ENCODE results near the gene SPEF1. TPM values are rescaled to one million over a fixed set of nuclear protein-coding genes. Genes with fewer than 3 reads are reported as not detected.

The SPEF1 gene
- total RNA-seq, 2 donors from 2014 or later = 0.14 TPM; not detected in 1

GRCh38 chr20:3739054-3739925 lies 42.0 kb downstream of the SPEF1 start:
- ATAC-seq = no peak
- no peak for DNase-seq
- intact Hi-C loops (cut with DNase I, micrococcal nuclease) = no loop called here

- DNase-seq (no peak), ATAC-seq (no peak)
- intact Hi-C loops (cut with DNase I, micrococcal nuclease) = no loop called here
Observed at GRCh38 chr20:3738111-3739053, 42.9 kb downstream of the SPEF1 start.

DNA sequence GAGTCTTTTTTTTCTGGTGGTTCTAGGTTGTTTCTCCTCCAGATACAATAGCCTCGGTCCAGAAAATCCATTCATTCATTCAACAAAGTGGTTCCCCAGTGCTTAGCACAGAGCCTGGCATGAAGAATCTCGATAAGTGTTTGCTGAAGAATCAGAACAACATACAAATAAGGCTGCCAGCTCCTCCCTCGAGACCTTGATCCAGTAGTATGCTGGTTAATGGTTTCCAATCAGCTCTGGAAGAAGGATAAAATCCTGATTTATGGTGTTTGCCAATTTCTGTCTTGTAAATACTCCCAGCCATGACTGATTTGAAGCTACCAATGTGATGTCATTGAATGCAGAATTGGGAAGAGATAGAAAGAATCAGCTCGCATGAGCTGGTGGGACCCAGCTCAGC lies 45.5 kb downstream of the SPEF1 start:
- intact Hi-C loops (cut with DNase I, micrococcal nuclease) = no loop called here
- ATAC-seq = peak; percentile 63
- no peak for DNase-seq

GRCh38 chr20:3734111-3734843 lies 47.0 kb downstream of the SPEF1 start:
- peak in 1 of 2 donors; percentile 66 for DNase-seq
- ATAC-seq = peak; percentile 79
- intact Hi-C loops (cut with DNase I, micrococcal nuclease) = no loop called here

- DNase-seq = peak in 1 of 2 donors; percentile 21
- intact Hi-C loops (cut with DNase I, micrococcal nuclease) = no loop called here
- no peak for ATAC-seq
Observed at GRCh38 chr20:3733119-3733995, 47.9 kb downstream of the SPEF1 start.

DNA sequence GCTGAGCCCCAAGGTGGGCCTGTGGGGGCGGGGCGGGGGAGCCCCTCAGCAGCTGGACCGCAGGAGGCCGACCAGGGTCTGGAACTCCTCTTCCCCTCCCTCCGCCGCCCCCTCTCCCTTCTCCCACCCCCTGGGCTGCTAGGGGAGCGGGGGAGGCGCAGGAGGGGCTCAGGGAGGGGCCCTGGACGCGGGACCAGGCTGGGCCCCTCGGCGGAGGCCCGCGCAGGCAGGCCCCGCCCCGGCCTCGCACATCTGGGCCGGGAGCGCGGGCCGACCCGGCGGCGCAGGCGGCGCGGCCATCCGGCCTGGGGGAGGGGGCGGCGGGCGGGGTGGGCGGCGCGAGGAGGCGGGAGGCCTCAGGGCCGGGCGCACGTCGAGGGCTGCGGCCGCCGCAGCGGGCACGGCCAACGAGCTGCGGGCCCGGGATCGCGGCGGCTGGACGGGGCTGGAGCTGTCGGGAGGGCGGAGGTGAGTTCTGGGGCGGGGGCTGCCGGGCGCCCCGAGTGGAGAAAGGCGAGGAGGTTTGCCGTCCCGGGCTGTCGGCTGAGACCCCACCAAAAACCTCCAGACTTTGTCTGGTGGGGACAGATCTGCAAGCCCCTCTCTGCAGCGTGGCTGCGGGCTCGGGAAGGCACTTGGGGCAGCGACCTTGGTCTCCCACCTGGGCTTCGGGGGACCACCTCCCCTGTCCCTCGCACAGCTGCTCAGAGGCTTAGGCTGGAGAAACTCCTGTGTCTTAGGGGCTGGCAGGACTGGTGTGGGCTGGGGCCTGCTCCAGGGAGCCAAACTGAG lies 48.7 kb downstream of the SPEF1 start, which contains the start of gene HSPA12B:
Gene HSPA12B, plus strand, starts transcription at position 359 of the 792 bp plus-strand sequence. CDS start 5,990 bp downstream, outside the sequence.
- ATAC-seq = no peak
- no peak for DNase-seq
- intact Hi-C loops (cut with DNase I, micrococcal nuclease) = no loop called here

DNA sequence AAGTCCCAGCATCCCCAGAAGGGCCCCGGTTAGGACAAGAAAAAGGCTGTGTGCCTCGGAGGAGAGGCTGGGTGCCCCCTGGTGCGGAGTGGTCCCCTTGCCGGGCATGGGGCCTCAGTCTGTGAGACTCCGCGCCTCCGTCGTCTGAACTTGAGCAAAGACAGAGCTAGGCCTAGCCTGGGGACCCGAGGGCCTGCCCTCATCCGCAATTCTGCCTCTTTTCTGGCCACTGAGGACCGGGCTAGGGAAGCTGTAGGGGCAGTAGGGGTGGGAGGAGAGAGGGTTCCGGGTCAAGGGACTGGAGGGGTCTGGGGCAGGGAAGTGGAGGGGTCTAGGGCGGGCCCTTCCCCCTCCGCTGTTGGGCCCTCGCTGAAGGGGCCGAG lies 49.3 kb downstream of the SPEF1 start:
- ATAC-seq = no peak
- DNase-seq = no peak
- intact Hi-C loops (cut with DNase I, micrococcal nuclease) = no loop called here

DNA sequence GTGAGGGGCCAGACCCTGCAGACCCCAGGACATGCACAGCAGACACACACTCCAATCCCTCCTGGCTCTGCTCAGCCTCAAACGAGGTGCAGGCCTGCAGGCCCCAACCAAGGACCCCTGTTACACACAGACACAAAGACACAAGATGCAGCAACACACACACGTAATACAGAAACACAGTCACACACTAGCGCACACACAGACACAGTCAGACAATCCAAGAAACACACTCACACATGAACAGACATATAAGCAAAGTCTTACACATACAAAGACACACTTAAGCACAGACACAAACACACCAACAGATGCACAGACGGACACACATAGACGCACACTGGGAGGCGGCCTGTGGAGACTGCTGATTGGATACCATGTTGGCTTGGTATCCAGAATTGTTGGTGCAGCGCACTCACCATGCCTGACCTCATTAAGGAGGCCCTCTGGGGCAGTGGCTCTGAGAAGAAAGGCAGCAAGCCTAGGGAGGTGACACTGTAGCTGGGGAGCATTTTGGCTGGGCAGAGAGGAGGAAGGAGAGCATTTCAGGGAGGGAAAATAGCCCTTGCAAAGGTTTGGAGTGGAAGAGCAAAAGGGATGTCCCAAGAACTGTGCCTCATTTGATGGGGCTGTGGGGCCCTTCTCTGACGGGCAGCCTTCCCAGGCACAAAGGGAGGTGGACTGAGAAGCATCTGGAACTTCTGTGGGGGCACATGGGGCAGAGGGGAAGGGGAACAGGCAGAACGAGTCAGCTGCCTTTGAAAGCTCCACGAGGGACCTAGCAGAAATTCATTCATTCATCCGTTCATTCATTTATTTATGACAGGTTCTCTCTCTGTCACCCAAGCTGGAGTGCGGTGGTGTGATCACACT lies 50.2 kb downstream of the SPEF1 start:
- ATAC-seq (no peak), DNase-seq (peak in 1 of 2 donors; percentile 14)
- intact Hi-C loops (cut with DNase I, micrococcal nuclease) = no loop called here

DNA sequence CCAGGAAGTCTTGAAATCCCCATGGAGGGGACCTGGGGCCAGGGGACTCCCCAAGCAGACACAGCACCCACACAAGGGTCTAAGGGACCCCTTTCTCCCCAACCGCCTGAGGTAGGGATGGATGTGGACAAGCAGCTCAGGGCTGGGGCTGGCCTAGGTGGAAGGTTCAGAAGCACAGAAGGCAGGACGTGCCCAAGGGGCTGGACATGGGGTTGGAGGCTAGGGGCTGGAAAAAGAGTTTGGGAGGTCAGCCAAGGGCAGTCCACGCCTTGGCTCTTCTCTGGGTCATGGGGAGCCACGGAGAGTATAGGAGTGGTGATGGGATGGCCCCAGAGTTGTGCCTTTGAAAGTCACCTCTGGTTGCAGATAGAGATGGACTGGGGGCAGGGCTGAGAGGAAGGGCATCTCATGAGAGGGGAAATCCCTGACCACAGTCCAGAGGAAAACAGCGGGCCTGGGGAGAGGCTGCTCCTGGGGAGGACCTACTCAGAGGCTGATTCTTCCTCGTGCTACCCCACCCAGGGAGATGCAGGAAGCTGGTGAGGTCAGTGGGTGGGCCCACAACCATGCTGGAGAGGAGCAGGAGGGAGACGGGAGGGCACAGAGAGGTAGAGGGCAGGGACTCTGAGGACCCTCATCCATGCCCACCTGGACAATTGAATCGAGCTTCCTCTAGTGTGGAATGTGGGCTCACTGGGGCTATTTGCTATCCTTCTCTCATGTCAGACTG lies 51.3 kb downstream of the SPEF1 start:
- ATAC-seq = no peak
- DNase-seq = no peak
- intact Hi-C loops (cut with DNase I, micrococcal nuclease) = no loop called here

- intact Hi-C loops (cut with DNase I, micrococcal nuclease) = no loop called here
- ATAC-seq = no peak
- DNase-seq = no peak
Observed at GRCh38 chr20:3729378-3729777, 51.9 kb downstream of the SPEF1 start.

GRCh38 chr20:3728876-3729275 lies 52.4 kb downstream of the SPEF1 start:
- intact Hi-C loops (cut with DNase I, micrococcal nuclease) = no loop called here
- DNase-seq (no peak), ATAC-seq (no peak)

- DNase-seq (no peak), ATAC-seq (no peak)
- intact Hi-C loops (cut with DNase I, micrococcal nuclease) = no loop called here
Observed at GRCh38 chr20:3728354-3728753, 52.9 kb downstream of the SPEF1 start.

Measured in left colon (tissue), 2 donors.